M059J (cell line): ENCODE measurements around the gene MARF1. TPM values are rescaled to one million over a fixed set of nuclear protein-coding genes. Genes with fewer than 3 reads are reported as not detected.
"Not testable (repeated sequence)": the region's sequence is repeated elsewhere in the genome, so short reads cannot be mapped to it uniquely, and the experiment has no call there.

Source experiments
- DNase-seq: peaks from one replicate; pipeline ENCODE4 v3.0.0-alpha.2; 2012; ENCODE audit warnings: low read depth
- total RNA-seq: library from RNA; depleted of rRNA; stranded (reverse); fragments of >200 nt; shearing (Covaris generic); gene quantifications from 2 replicates; pipeline ENCODE4 v1.2.3, GENCODE V29; 2014; rRNA removed

Gene MARF1, protein sequence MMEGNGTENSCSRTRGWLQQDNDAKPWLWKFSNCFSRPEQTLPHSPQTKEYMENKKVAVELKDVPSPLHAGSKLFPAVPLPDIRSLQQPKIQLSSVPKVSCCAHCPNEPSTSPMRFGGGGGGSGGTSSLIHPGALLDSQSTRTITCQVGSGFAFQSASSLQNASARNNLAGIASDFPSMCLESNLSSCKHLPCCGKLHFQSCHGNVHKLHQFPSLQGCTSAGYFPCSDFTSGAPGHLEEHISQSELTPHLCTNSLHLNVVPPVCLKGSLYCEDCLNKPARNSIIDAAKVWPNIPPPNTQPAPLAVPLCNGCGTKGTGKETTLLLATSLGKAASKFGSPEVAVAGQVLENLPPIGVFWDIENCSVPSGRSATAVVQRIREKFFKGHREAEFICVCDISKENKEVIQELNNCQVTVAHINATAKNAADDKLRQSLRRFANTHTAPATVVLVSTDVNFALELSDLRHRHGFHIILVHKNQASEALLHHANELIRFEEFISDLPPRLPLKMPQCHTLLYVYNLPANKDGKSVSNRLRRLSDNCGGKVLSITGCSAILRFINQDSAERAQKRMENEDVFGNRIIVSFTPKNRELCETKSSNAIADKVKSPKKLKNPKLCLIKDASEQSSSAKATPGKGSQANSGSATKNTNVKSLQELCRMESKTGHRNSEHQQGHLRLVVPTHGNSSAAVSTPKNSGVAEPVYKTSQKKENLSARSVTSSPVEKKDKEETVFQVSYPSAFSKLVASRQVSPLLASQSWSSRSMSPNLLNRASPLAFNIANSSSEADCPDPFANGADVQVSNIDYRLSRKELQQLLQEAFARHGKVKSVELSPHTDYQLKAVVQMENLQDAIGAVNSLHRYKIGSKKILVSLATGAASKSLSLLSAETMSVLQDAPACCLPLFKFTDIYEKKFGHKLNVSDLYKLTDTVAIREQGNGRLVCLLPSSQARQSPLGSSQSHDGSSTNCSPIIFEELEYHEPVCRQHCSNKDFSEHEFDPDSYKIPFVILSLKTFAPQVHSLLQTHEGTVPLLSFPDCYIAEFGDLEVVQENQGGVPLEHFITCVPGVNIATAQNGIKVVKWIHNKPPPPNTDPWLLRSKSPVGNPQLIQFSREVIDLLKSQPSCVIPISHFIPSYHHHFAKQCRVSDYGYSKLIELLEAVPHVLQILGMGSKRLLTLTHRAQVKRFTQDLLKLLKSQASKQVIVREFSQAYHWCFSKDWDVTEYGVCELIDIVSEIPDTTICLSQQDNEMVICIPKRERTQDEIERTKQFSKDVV (N-terminal part only)
- total RNA-seq, result 11.7 and 13.8 TPM in 2 replicates

DNA sequence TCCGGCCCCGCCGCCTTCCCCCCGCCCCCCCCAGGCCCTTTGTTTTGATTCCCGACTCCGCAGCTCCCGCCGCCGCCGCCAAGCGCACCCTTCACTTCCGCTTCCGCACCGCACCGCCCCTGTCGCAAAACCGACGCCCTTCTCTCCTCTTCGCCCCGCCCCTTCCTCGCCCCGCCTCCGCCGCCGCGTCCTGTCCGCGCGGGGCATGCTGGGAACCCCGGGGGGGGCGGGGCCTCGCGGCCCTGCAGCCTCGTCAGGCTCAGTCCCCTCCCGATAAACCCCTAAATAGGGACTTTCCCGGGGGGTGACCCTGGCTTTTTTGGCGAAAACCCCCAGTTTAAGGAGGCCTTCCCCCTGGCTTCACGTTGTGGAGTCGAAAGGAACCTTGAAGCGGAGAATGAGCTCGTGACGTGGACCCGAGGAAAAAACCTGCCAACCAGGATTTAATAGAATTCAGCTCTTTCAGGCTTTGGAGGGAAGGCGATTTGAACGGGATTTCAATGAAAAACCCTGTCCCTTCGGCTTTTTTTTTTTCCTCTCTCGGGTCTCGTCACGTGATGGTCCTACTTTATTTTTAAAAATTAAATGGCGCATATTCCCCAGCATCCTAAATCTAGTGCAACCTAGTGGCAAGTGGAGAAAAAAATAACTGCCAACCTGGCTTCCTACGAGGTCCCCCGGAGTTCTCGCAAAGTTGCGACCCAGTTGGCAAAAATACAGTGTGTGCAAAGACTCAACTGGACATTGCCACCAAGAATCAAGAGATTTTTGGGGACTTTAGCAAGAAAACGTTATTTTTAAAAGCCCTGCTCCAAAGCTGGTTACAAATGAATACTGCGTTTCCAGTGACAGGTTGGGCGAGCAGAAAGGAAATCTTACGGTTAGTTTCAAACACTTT, at the start of gene MARF1:
MARF1 (minus strand) TSS at position 107 of the 898 bp plus-strand sequence. CDS start 3,921 bp downstream, outside the sequence.
- DNase-seq, result peak; percentile 94

DNA sequence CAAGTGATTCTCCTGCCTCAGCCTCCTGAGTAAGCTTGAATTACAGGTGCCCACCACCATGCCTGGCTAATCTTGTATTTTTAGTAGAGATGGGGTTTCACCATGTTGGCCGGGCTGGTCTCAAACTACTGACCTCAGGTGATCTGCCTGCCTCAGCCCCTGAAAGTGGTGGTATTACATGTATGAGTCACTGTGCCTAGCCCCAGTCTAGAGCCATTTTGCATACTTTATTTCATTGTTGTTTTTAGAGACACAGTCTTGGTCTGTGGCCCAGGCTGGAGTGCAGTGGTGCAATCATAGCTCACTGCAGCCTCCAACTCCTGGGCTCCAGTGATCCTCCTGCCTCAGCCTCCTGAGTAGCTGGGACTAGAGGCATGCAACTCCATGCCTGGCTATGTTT, 49.6 kb upstream of the MARF1 start:
- DNase-seq, result not testable (repeated sequence)

DNA sequence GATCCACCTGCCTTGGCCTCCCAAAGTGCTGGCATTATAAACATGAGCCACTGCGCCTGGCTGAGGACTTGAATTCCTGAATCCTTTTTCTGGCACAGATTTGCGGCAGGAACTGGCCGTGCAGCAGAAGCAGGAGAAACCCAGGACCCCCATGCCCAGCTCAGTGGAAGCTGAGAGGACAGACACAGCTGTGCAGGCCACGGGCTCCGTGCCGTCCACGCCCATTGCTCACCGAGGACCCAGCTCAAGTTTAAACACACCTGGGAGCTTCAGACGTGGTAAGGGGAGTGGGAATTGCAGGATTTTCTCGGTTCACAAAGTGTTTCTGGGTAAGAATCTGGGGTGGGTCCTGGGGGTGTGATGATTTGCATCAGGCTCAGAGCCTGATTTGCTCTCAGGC, 48.1 kb upstream of the MARF1 start:
- no peak for DNase-seq

DNA sequence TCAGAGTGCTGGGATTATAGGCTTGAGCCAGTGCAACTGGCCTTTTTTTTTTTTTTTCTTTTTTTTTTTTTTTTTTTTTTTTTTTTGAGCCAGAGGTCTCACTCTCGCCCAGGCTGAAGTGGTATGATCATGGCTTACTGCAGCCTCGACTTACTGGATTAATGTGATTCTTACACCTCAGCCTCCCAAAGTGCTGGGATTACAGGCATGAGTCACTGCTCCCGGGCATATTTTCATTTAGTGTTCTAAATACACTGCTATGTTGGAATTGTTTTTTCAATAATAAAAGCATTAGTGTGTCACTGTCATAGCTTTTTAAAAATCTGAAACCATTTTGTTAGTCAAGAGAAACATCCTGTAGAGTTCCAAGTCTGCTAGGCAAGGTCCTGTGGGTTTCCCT, 47.3 kb upstream of the MARF1 start:
- peak; percentile 47 for DNase-seq

DNA sequence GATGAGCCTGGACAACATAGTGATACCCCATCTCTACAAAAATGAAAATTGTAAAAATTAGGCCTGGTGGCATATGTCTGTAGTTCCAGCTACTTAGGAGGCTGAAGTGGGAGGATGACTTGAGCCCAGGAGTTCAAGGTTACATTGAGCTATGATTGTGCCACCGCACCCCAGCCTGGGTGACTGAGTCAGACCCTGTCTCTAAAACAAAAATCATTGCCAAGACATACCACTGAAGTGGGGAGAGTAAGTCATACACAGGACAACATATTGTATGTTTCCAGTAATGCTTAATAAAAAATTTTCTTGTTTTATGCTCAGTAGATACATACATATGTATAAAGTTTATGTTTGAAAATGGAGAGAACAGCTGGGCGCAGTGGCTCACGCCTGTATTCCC, 46.3 kb upstream of the MARF1 start:
- peak; percentile 48 for DNase-seq

DNA sequence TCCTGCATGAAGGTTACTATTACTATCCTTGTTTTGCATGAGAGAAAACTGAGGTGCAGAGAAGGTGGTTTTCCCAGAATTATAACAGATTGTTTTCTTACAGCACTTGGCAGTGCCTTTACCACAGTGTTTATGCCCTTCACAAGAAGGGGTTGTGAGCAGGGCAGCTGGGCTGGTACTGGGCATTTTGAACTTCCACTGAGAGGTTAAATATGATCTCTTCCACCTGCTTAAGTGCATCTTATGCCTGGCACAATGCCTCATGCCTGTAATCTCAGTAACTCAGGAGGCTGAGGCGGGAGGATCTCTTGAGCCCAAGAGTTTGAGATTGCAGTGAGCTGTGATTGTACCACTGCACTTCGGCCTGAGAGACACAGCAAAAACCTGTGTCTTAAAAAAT, 43.3 kb upstream of the MARF1 start:
- no peak for DNase-seq

DNA sequence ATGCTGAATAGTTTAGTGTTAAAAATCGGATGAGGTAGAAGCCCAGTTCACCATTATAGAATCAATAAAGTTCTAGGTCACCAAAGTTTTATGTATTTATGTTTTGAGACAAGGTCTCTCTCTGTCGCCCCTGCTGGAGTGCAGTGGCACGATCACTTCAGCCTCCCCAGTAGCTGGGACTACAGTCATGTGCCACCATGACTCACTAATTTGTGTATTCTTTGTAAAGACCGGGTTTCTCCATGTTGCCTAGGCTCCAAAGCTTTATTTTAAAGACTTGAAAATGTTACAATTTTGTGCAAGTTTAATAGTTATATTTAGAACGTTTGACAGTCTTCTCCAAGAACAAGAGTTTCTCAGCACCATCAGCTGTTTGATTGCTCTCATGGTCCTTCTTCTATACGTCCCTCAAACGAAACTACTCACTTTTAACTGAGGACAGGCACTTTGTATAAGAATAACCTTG, 39.2 kb upstream of the MARF1 start:
- peak; percentile 84 for DNase-seq

DNA sequence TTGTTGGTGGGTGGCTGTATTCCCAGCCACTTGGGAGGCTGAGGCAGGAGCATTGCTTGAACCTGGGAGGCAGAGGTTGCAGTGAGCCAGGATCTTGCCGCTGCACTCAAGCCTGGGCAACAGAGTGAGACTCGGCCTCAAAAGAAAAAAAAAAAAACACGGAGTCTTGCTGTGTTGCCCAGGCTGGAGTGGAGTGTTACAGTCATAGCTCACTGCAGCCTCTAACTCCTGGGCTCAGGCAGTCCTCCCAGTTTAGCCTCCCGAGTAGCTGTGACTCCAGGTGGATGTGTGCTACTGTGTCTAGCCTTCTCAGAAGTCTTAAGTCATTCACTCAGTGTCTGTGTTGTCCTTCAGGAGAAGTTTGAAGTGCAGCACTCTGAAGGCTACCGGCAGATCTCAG, 34.5 kb upstream of the MARF1 start:
- no peak for DNase-seq

DNA sequence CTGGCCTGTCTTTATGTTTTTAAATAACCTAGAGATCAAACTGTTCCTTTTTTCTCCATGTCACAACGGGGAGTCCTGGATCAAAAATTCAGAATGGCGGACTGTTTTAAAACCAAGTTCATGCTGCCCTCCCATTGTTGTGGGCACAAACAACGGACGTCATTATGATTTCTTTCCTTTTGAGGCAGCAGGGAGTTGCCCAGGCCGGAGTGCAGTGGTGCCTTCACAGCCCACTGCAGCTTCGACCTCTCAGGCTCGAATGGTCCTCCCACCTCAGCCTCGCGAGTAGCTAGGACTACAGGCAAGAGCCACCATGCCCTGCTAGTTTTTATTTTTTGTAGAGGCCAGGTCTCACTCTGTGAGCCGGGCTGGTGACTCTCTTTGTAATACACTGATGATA, 33.6 kb upstream of the MARF1 start:
- DNase-seq, result no peak

DNA sequence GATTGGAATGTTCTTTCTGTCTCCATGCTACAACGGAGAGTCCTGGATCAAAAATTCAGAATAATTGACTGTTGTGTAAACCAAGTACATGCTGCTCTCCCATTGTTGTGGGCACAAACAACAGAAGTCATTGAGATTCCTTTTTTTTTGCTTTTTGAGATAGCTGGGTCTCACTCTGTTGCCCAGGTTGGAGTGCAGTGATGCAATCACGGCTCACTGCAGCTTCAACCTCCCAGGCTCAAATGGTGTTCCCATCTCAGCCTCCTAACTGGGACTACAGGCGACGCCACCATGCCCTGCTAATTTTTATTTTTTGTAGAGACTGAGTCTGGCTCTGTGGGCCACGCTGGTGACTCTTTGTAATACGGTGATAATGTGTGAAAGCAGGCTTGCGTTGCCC, 31.6 kb upstream of the MARF1 start:
- DNase-seq, result no peak

DNA sequence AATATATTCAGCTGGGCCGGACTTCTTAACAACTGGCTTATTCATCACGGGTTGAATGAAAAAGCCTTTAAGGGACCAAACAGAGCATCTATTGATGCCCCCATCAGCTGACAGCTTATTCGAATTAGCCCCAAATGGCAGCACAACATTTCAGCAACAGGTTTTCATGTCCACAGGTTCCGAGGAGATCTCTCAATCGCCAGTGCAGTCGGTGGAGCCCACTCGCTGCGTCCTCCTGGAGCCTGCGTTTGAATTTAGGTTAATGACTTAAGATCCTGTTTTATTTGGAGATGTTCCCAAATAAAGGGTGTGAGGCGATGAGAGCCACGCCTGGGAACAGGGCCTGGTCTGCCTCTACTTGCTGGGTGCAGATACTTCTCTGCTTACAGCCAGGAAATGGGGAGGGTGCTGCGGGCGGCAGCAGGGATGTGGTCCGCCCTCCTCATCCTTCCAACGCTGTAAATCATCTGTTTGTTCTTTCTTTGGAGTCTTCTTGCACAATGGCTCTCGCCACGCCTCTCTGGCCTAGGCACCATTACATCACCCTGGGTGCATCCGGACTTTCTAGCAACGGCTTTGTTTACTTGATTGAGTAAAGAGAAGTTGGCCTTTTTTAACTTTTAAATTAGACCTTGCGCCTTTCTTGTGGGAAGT, 29.7 kb upstream of the MARF1 start:
- DNase-seq, result peak; percentile 98

DNA sequence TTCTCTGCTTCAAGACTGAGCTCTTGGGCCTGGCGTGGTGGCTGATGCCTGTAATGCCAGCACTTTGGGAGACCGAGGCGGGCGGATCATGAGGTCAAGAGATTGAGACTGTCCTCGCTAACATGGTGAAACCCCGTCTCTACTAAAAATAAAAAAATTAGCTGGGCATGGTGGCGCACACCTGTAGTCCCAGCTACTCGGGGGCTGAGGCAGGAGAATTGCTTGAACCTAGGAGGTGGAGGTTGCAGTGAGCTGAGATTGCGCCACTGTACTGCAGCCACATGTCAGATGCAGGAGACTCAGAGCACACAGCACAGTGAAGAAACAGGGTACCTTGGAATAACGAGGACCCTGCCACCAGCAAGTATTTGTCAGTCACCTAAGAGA, 29.2 kb upstream of the MARF1 start:
- DNase-seq, result not testable (repeated sequence)

DNA sequence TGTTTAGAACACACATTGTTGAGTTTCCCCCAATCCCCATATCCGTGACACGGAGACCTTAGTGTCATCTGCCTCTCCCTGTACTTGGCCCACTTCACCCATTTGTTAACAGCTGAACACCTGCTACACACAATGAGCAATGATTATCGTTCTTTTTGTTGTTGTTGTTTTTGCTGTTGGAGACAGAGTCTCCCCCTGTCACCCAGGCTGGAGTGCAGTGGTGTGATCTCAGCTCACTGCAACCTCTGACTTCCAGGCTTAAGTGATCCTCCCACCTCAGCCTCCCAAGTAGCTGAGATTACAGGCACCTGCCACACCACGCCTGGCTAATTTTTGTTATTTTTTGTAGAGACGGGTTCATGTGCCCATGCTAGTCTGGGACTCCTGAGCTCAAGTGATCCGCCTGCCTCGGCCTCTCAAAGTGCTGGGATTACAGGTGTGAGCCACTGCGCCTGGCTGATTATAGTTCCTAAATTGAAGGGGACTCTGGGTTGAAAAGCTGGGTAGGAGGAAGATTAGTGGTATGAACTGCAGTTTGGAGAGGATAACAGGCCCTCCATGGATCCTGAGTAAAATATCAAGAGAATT, 28.7 kb upstream of the MARF1 start:
- no peak for DNase-seq

DNA sequence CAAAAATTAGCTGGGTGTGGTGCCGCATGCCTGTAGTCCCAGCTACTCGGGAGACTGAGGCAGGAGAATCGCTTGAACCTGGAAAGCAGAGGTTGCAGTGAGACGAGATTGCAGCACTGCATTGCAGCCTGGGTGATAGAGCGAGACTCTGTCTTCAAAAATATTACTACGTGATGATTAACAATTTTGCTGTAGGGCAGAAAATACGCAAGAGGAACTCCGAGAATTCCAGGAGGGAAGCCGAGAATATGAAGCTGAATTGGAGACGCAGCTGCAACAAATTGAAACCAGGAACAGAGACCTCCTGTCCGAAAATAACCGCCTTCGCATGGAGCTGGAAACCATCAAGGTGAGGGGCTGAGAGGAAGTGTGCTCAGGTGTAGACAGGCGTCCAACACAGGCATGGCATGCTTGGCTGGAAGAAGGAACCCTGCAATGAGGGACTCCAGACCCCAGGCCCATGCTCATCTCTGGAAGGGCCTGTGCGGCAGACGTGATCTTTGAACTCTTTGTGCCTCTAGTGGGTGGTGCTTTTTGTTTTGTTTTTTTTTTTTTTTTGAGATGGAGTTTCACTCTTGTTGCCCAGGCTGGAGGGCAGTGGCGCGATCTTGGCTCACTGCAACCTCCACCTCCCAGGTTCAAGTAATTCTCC, 24.3 kb upstream of the MARF1 start:
- no peak for DNase-seq

DNA sequence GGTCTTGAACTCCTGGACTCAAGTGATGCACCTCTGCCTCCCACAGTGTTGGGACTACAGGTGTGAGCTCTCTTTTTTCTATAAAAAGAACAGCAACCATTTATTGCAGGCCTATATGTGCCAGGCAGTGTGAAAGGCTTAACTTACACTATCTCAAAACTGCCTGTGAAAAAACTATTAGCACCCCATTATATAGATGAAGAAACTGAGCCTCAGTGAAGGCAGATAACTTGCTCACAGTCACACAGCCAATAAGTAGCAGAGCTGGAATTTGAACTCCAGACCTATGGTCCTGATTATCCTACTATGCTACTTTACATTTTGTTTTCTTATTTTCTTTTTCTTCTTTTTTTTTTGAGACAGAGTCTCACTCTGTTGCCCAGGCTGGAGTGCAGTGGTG, 22.2 kb upstream of the MARF1 start:
- DNase-seq, result no peak

DNA sequence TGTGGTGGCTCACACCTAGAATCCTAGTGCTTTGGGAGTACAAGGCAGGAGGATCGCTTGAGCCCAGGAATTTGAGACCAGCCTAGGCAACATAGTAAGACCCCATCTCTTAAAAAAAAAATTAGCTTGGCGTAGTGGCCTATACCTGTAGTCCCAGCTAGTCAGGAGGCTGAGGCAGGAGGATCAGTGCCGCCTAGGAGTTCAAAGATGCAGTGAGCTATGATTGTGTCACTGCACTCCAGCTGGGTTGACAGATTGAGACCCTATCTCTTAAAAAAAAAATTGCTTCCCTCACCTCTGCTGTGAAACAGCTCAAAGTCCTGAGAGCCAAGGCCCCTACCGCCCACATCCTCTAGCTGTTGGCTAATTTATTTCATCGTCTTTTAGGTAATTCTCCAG, 17.2 kb upstream of the MARF1 start:
- no peak for DNase-seq

DNA sequence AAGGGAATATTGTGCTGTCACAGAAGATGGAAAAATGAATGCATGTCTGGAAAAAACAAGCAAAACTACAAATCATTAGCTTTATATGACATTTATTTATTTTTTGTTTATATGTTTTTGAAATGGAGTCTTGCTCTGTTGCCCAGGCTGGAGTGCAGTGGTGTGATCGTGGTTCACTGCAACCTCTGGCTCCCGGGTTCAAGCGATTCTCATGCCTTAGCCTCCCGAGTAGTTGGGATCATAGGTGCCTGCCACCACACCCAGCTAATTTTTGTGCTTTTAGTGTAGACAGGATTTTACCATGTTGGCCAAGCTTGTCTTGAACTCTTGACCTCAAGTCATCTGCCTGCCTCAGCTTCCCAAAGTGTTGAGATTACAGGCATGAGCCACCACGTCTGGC, 15.6 kb upstream of the MARF1 start:
- no peak for DNase-seq

DNA sequence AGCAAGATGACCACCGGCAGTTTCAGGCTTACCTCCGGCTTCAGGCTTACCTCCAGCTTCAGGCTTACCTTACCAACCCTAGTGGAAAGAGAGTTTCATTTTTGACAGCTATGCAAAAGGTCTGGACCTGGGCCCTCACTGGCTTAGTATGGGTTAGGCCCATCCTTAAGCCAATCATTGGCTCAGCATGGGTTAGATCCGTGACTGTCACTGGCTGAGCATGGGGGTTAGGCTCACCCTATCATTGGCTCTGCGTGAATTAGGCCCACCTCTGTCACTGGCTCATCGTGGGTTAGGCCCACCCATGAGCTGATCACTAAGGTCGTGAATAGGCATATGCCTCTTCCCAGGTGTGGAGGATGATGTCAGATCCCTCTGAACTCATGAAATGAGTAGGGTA, 15.2 kb upstream of the MARF1 start:
- no peak for DNase-seq

DNA sequence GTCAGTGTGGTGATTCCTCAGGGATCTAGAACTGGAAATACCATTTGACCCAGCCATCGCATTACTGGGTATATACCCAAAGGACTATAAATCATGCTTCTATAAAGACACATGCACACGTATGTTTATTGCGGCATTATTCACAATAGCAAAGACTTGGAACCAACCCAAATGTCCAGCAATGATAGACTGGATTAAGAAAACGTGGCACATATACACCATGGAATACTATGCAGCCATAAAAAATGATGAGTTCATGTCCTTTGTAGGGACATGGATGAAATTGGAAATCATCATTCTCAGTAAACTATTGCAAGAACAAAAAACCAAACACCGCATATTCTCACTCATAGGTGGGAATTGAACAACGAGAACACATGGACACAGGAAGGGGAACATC, 12.6 kb upstream of the MARF1 start:
- DNase-seq, result not testable (repeated sequence)
